GM21619 (cell line): ENCODE measurements around the gene GOLGA8M.
A peak's percentile ranks its signal among the peaks of the same experiment; 100 is the strongest.
"Not testable (repeated sequence)": the region's sequence is repeated elsewhere in the genome, so short reads cannot be mapped to it uniquely, and the experiment has no call there.

Source experiments
- ATAC-seq: cut with Tn5 transposase; IDR thresholded peaks from one replicate; pipeline ENCODE4 v1.9.1; 2021; ENCODE audit not compliant: unreplicated experiment

The GOLGA8M gene, protein sequence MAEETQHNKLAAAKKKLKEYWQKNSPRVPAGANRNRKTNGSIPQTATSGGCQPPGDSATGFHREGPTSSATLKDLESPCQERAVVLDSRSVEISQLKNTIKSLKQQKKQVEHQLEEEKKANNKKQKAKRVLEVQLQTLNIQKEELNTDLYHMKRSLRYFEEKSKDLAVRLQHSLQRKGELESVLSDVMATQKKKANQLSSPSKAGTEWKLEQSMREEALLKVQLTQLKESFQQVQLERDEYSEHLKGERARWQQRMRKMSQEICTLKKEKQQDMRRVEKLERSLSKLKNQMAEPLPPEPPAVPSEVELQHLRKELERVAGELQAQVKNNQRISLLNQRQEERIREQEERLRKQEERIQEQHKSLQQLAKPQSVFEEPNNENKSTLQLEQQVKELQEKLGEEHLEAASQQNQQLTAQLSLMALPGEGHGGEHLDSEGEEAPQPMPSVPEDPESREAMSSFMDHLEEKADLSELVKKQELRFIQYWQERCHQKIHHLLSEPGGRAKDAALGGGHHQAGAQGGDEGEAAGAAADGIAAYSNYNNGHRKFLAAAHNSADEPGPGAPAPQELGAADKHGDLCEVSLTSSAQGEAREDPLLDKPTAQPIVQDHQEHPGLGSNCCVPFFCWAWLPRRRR

GRCh38 chr15:28712270-28712669, at the start of gene GOLGA8M:
GOLGA8M (minus strand) TSS chr15:28712421; CDS start chr15:28712323, 98 bp downstream.
- ATAC-seq = not testable (repeated sequence)

DNA sequence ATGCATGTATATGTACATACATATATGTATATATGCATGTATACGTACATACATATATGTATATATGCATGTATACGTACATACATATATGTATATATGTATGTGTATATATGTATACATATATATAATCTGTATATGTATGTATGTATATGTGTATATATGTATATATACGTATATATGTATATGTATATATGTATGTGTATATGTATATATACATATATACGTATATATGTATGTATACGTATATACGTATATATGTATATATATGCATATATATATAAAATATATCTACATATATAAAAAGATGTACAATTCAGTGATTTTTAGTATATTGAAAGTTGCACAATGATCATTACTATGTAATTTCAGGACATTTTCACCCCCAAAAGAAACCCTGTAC, 30.7 kb upstream of the GOLGA8M start:
- ATAC-seq = not testable (repeated sequence)

DNA sequence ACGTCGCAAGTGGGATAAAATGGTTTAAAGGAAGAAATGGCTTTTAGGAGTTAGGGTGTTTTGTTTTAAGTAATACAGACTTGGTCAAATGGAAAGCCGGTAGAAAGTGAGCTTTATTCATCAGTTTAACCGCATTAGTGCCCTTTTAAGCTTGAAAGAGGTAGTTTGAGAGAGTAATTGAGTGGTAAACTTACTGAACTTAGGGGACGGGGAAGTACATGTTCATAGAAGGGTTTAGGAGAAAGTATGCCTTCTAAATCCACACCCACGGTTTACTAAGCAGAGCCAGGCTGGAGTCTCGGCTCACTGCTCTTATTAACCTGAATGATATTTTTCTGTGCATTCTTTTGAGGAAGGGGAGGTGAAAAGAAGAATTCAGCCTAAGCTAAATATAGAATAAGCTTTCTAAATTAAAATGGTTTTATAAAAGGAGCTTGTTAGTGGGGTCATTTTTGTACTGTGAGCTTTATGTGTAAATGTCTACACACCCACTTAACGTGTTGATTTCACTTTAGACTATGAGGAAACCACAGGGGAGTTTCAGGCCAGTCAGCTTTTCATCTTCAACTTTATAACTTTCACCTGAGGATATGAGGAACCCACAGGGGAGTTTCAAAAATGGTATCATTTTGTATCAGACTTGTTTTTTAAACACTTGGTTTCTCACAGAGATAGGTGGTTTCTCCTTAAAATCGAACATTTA, 26.5 kb upstream of the GOLGA8M start:
- peak; percentile 57 for ATAC-seq

GRCh38 chr15:28738200-28738561, 26.0 kb upstream of the GOLGA8M start:
- ATAC-seq = not testable (repeated sequence)

DNA sequence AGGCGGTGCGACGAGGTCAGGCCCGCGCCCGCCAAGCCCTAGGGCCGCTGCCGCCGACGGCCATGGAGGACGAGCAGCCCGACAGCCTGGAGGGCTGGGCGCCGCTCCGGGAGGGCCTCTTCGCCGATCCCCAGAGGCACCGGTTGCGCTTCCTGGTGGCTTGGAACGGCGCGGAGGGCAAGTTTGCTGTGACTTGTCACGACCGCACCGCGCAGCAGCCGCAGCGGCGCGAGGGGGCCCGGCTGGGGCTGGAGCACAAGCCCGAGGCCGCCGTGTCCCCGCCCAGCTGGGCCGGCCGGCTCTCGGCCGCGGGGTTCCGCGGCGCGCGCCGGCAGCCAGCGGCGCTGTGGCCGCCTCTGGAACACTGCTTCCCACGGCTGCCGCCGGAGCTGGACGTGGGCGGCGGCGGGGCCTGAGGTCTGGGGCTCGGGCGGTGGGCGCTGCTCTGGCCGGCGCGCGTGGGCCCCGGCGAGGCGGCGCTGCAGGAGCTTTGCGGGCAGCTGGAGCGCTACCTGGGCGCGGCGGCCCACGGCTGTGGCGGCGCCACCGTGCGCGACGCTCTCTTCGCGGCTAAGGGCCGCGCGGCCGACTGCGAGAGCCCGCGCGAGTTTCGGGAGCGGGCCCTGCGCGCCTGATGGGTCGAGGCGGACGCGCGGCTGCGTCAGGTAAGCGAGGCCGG, 25.4 kb upstream of the GOLGA8M start:
- ATAC-seq = peak; percentile 59

DNA sequence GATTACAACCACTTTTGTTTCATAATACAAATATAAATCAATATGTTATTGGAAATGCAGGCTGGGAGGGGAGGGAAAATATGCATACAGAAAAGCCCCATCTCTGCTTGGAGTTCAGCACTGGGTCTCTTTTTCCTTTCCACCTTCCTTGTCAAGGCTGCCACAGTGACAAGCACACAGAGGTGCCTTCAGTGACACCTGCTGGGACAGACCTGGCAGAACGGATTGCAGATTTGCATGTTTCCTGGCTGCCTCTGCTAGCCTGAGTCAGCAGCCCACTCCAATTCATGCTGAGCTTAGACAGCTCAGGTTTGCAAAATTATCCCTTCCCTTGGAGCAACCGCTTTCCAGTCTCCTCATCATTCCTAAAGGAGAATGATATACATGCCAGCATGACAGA, 15.8 kb upstream of the GOLGA8M start:
- ATAC-seq = not testable (repeated sequence)

DNA sequence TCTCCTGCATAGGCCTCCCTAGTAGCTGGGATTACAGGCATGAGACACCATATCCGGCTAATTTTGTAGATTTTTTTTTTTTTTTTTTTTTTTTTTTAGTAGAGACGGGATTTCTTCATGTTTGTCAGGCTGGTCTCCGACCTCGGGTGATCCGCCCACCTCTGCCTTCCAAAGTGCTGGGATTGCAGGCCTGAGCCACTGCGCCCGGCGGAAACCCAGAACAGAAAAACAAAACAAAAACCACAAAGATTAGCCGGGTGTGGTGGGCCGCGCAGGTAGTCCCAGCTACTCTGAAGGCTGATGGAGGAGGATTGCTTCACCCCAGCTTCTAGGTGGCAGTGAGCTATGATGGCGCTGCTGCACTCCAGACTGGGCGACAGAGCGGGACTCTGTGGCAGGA, 14.8 kb upstream of the GOLGA8M start:
- not testable (repeated sequence) for ATAC-seq

DNA sequence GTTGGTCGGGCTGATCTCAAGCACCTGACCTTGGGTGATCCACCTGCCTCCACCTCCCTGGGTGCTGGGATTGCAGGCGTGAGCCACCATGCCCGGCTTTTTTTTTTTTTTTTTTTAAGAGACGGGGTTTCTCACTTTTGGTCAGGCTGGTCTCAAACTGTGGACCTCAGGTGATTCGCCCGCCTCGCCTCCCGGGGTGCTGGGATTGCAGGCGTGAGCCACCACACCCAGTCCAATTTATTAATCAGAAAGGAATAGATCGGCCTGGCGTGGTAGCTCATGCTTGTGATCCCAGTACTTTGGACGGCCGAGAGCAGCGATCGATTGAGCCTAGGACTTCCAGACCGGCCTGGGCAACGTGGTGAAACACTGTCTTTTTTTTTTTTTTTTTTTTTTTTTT, 13.9 kb upstream of the GOLGA8M start:
- no peak for ATAC-seq

DNA sequence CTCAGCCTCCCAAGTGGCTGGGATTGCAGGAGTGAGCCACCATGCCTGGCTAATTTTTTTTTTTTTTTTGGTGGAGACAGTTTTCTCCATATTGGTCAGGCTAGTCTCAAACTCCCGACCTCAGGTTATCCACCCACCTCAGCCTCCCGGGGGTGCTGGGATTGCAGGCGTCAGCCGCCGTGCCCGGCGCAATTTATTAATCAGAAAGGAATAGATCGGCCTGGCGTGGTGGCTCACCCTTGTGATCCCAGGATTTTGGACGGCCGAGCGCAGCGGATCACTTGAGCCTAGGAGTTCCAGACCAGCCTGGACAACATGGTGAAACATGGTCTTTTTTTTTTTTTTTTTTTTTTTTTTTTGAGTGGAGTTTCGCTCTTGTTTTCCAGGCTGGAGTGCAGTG, 13.3 kb upstream of the GOLGA8M start:
- ATAC-seq = no peak

- not testable (repeated sequence) for ATAC-seq
Observed at GRCh38 chr15:28723986-28724385, 11.8 kb upstream of the GOLGA8M start.

- ATAC-seq = not testable (repeated sequence)
Observed at GRCh38 chr15:28719626-28720025, 7.4 kb upstream of the GOLGA8M start.

DNA sequence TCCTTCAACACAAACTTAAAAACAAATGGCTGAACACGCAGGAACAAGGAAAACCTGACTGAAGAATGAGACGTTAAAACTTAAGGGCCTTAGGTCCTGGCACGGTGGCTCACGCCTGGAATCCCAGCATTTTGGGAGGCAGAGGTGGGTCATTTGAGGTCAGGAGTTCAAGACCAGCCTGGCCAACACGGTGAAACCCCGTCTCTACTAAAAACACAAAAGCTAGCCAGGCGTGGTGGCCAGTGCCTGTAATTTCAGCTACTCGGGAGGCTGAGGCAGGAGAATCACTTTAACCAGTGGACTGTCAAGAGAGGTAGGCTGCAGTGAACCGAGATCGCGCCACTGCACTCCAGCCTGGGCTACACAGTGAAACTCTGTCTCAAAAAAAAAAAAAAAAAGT, 6.4 kb upstream of the GOLGA8M start:
- ATAC-seq = not testable (repeated sequence)

DNA sequence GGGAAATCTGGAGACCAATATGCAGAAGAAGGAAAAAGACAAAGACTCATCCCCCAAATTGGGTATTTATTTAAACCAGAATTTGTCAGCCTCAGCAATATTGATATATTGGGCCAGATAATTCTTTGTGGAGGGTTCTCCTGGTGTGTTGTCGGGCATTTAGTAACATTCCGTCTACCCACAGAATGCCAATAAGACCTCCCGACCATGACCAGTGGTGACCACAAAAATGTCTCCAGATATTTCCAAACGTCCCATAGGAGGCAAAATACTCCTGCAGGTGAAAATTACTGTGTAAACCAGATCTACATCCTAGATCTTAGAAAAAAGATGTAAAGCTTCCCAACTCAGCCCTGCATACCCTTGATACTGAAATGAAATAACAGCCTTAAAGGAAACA, 2.0 kb upstream of the GOLGA8M start:
- ATAC-seq = not testable (repeated sequence)

DNA sequence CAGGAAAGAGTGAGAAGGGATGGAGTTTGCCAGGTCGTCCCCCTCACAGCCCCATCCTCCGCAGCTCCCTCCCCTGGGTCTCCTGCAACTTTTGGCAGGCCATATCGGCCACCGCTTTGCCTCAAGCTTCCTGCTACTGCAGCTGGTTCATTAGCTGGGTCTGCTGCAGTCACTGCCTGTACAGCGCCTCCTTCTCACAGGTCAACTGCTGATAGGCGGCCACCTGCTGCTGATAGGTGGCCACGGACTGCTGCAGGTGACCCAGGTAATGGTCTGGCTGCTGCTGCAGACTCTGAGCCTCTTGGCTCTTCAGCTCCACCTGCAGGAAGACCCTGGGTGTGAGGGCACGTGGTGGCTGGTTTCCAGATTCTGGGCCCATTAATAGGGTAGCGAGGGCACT, 8.3 kb downstream of the GOLGA8M start:
- not testable (repeated sequence) for ATAC-seq

DNA sequence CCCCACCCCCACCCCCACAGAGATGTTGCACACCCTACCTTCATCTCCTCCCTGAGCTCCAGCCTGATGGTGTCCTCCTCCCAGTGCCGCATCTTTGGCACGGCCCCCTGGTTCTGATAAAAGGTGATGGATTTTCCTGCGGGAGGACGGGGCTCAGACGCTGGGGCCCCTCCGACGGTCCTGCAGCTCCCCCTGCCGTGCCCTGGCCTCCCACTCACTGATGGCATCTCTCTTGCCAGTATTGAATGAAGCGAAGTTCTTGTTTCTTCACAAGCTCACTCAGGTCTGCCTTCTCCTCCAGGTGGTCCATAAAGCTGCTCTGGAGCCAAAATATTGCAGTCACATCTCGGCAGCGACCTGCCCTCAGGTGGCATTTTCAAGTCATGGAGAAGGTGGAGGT, 9.8 kb downstream of the GOLGA8M start:
- ATAC-seq = not testable (repeated sequence)

DNA sequence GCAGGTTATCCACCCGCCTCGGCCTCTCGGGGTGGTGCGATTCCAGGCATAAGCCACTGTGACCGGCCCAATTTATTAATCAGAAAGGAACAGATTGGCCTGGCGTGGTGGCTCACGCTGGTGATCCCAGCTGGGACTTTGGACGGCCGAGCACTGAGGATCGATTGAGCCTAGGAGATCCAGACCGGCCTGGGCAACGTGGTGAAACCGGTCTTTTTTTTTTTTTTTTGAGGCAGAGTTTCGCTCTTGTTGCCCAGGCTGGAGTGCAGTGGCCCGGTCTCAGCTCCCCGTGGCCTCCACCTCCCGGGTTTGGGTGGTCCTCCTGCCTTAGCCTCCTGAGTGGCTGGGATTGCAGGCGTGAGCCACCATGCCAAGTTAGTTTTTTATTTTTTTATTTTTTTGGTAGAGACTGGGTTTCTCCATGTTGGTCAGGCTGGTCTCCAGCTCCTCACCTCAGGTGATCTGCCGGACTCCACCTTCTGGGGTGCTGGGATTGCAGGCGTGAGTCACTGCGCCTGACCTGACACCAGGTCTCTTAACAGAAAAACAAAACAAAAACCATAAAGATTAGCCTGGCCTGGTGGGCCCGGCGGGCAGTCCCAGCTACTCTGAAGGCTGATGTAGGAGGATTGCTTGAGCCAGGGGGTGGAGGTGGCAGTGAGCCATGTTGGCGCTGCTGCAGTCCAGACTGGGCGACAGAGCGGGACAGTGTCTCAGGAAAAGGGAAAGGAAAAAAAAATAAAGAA, 18.0 kb downstream of the GOLGA8M start:
- ATAC-seq = not testable (repeated sequence)

- ATAC-seq = not testable (repeated sequence)
Observed at GRCh38 chr15:28693021-28693420, 19.2 kb downstream of the GOLGA8M start.

GRCh38 chr15:28673533-28673932, 38.7 kb downstream of the GOLGA8M start:
- not testable (repeated sequence) for ATAC-seq

DNA sequence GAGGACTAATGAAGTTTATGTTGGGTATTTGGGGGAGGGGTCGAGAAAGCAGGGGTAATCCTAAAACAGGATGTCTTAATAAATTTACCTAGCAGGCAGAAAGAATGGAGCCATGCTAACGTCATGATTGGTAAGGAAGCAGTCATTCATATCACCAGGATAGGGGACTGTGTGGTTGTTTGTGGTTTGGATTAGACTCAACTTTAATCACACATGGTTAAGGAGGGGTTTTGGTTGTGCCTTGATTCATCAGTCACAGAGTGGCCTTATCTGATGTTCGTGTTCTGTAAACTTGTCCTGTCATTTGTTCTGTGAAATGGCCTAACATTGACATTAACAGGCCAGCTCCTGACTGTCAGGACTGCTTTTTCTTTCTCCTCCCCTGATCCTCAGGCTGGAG, 40.1 kb downstream of the GOLGA8M start:
- not testable (repeated sequence) for ATAC-seq

- ATAC-seq = not testable (repeated sequence)
Observed at GRCh38 chr15:28666402-28666801, 45.8 kb downstream of the GOLGA8M start.
